Measurements from ENCODE around the gene TNFRSF4. TPM values are rescaled to one million over a fixed set of nuclear protein-coding genes. Genes with fewer than 3 reads are reported as not detected.

TNFRSF4 gene
- total and polyA plus RNA-seq, 8 donors, result 0.55 to 4.5 (median 2.9) TPM; not detected in 4

DNA sequence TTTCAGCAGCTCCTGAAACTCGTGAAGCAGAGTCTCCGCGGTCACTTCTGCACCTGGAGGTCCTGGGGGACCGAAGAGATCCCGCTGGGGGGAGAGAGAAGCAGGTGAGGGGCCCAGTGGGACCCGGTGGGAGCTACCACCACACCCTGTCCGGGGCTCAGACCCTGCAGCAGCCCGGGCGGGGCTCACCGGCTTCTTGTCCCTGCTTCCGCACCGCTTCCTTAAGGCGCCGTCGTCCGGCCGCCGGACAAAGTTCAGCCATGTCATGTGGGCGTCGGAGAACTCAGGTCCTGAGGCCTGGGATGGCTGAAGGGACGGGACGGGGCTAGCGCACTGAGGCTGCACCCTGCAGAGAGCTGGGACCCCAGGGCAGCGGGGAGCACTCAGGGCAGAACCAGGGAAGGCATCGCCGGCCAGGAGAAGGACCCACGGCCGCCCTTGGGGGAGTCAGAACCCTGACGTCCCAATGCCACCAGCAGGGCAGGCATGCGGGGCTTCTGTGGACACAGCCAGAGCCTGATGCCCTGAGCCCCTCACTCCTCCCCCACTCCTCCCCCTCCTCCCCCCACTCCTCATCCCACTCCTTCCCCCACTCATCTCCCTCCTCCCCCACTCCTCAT is 30.3 kb upstream of the TNFRSF4 start:
- peak; percentile 64 to 73 for DNase-seq
- no peak overlapping the region for H3K27ac ChIP-seq
- peaks cover 7 to 73% (median 43%) of the 10 kb centered on the region in 3 donors for H3K27me3 ChIP-seq
- WGBS, 5 donors, result 24 to 60% (median 37%) methylated on average over 22 to 30 of the region's 30 CpGs
- peaks cover 0 to 3% (median 0%) of the 10 kb centered on the region in 4 donors for H3K36me3 ChIP-seq
- TF ChIP-seq POLR2AphosphoS5 (IDR thresholded peaks at IDR 0.05), result no peak
- TF ChIP-seq, protein P1, sequence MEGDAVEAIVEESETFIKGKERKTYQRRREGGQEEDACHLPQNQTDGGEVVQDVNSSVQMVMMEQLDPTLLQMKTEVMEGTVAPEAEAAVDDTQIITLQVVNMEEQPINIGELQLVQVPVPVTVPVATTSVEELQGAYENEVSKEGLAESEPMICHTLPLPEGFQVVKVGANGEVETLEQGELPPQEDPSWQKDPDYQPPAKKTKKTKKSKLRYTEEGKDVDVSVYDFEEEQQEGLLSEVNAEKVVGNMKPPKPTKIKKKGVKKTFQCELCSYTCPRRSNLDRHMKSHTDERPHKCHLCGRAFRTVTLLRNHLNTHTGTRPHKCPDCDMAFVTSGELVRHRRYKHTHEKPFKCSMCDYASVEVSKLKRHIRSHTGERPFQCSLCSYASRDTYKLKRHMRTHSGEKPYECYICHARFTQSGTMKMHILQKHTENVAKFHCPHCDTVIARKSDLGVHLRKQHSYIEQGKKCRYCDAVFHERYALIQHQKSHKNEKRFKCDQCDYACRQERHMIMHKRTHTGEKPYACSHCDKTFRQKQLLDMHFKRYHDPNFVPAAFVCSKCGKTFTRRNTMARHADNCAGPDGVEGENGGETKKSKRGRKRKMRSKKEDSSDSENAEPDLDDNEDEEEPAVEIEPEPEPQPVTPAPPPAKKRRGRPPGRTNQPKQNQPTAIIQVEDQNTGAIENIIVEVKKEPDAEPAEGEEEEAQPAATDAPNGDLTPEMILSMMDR (IDR thresholded peaks at IDR 0.05), result no peak
- TF ChIP-seq EP300 (IDR thresholded peaks at IDR 0.05), result no peak
- TF ChIP-seq POLR2A (IDR thresholded peaks at IDR 0.05), result no peak
- peaks cover 10 to 31% (median 23%) of the 10 kb centered on the region in 4 donors for H3K4me1 ChIP-seq
- peak overlapping the region in 1 of 4 donors; percentile 28 for H3K4me3 ChIP-seq
- H3K9me3 ChIP-seq, result no peaks in the 10 kb centered on the region
- intact Hi-C loops (cut with DNase I; ENCODE audit: low total_unique reads), result no loop called here

DNA sequence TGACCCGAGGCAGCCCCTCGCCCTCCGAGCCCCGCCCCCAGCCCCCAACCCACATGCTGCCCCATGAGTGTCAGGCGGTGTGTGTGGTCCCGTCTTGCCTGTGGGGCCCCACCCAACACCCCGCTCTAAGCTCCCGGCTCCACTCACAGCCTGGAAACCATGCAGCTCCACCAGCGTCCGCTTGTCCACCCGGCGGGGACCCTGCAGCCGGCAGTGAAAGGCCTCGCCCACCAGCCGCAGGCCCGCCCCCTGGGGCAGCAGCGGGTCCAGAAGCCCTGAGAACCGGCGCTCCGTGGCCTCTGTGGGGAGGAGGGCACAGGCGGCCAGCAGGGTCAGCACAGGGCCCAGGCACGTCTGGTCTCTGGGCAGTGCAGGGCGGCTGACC is 29.8 kb upstream of the TNFRSF4 start:
- peak overlapping the region in 1 of 5 donors; percentile 2 for H3K27ac ChIP-seq
- intact Hi-C loops (cut with DNase I; ENCODE audit: low total_unique reads), result no loop called here
- peak overlapping the region in 1 of 4 donors; percentile 28 for H3K4me3 ChIP-seq
- H3K4me1 ChIP-seq, result peaks cover 10 to 31% (median 23%) of the 10 kb centered on the region in 4 donors
- no peaks in the 10 kb centered on the region for H3K9me3 ChIP-seq
- WGBS, 5 donors, result 19 to 49% (median 43%) methylated on average over 6 to 23 of the region's 23 CpGs
- no peak for DNase-seq
- TF ChIP-seq POLR2AphosphoS5 (IDR thresholded peaks at IDR 0.05) (no peak), POLR2A (IDR thresholded peaks at IDR 0.05) (no peak), EP300 (IDR thresholded peaks at IDR 0.05) (no peak)
- TF ChIP-seq, protein P1 (IDR thresholded peaks at IDR 0.05), result no peak
- H3K36me3 ChIP-seq, result peaks cover 0 to 3% (median 0%) of the 10 kb centered on the region in 4 donors
- peaks cover 7 to 78% (median 48%) of the 10 kb centered on the region in 3 donors for H3K27me3 ChIP-seq

GRCh38 chr1:1243266-1243660 is 29.3 kb upstream of the TNFRSF4 start:
- Histone ChIP-seq H3K9me3 (no peaks in the 10 kb centered on the region), H3K27ac (no peak overlapping the region), H3K4me3 (no peak overlapping the region), H3K27me3 (peaks cover 7 to 79% (median 53%) of the 10 kb centered on the region in 3 donors), H3K4me1 (peaks cover 10 to 37% (median 27%) of the 10 kb centered on the region in 4 donors), H3K36me3 (peaks cover 0 to 3% (median 0%) of the 10 kb centered on the region in 4 donors)
- 79 to 95% (median 93%) methylated on average over 4 to 23 of the region's 23 CpGs for WGBS, 5 donors
- no peak for DNase-seq
- intact Hi-C loops (cut with DNase I; ENCODE audit: low total_unique reads), result no loop called here
- no peak for TF ChIP-seq POLR2AphosphoS5 (IDR thresholded peaks at IDR 0.05)
- TF ChIP-seq, protein P1 (IDR thresholded peaks at IDR 0.05), result no peak
- no peak for TF ChIP-seq POLR2A (IDR thresholded peaks at IDR 0.05)
- TF ChIP-seq EP300 (IDR thresholded peaks at IDR 0.05), result no peak

GRCh38 chr1:1242461-1243265 is 28.7 kb upstream of the TNFRSF4 start:
- Histone ChIP-seq H3K4me1 (peaks cover 15 to 43% (median 33%) of the 10 kb centered on the region in 4 donors), H3K27ac (no peak overlapping the region), H3K27me3 (peaks cover 7 to 79% (median 57%) of the 10 kb centered on the region in 3 donors), H3K4me3 (no peak overlapping the region), H3K36me3 (peaks cover 0 to 3% (median 0%) of the 10 kb centered on the region in 4 donors), H3K9me3 (no peaks in the 10 kb centered on the region)
- DNase-seq, result no peak
- WGBS, 5 donors, result 83 to 92% (median 88%) methylated on average over 7 to 41 of the region's 41 CpGs
- TF ChIP-seq POLR2A (IDR thresholded peaks at IDR 0.05), result no peak
- intact Hi-C loops (cut with DNase I; ENCODE audit: low total_unique reads), result no loop called here
